Body of pancreas (tissue), 4 donors: Measurements from ENCODE around the gene SCRG1.

Experiments used
- POLR2A ChIP-seq, 3 donors: fragments of 450-650 bp; IDR thresholded peaks; one replicate each; pipeline ENCODE4 v1.6.1; 2016; ENCODE audit warnings: antibody characterized with exemption in 3 of 3, mild to moderate bottlenecking in 2 of 3
- TF ChIP-seq, protein P1 (sequence below), 7 experiments: fragments of 450-650 bp in 4 of 7; fragments of 200-600 bp in 3 of 7; sonication (generic) in 3 of 7; IDR thresholded peaks; one replicate each; pipeline ENCODE4 v1.5.1; 2016 to 2019; ENCODE audit warnings: antibody characterized with exemption in 7 of 7

DNA sequence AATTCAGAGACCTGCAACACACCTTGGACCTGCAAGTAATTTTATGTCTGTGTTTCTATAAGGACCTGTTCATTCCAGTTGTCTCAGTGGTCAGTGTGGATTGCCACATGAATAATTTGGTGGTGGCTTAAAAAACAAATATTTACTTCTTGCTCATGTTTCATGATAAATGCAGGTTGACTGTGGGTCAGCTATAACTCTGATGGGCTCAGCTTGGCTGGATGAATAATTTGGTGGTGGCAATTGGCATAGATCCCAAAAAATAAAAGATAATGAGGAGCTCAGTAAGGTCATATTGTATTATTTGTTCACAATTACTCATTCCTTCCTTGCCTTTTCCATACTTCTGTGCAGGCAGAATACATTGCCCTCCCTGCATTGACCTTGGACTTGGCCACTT lies 18.9 kb upstream of the SCRG1 start:
- TF ChIP-seq, protein P1, sequence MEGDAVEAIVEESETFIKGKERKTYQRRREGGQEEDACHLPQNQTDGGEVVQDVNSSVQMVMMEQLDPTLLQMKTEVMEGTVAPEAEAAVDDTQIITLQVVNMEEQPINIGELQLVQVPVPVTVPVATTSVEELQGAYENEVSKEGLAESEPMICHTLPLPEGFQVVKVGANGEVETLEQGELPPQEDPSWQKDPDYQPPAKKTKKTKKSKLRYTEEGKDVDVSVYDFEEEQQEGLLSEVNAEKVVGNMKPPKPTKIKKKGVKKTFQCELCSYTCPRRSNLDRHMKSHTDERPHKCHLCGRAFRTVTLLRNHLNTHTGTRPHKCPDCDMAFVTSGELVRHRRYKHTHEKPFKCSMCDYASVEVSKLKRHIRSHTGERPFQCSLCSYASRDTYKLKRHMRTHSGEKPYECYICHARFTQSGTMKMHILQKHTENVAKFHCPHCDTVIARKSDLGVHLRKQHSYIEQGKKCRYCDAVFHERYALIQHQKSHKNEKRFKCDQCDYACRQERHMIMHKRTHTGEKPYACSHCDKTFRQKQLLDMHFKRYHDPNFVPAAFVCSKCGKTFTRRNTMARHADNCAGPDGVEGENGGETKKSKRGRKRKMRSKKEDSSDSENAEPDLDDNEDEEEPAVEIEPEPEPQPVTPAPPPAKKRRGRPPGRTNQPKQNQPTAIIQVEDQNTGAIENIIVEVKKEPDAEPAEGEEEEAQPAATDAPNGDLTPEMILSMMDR (IDR thresholded peaks at IDR 0.05), result no peak
- no peak for TF ChIP-seq POLR2A (IDR thresholded peaks at IDR 0.05)
